ENCODE results near the gene UMAD1. TPM values are rescaled to one million over a fixed set of nuclear protein-coding genes. Genes with fewer than 3 reads are reported as not detected.

The UMAD1 gene
- total RNA-seq, 4 donors from 2014 or later: 9.4 to 17.8 (median 12.1) TPM

GRCh38 chr7:7884855-7885254 lies 244.3 kb downstream of the UMAD1 start:
- no peak for TF ChIP-seq CTCF (IDR thresholded peaks at IDR 0.05; ENCODE audit: low read depth)

DNA sequence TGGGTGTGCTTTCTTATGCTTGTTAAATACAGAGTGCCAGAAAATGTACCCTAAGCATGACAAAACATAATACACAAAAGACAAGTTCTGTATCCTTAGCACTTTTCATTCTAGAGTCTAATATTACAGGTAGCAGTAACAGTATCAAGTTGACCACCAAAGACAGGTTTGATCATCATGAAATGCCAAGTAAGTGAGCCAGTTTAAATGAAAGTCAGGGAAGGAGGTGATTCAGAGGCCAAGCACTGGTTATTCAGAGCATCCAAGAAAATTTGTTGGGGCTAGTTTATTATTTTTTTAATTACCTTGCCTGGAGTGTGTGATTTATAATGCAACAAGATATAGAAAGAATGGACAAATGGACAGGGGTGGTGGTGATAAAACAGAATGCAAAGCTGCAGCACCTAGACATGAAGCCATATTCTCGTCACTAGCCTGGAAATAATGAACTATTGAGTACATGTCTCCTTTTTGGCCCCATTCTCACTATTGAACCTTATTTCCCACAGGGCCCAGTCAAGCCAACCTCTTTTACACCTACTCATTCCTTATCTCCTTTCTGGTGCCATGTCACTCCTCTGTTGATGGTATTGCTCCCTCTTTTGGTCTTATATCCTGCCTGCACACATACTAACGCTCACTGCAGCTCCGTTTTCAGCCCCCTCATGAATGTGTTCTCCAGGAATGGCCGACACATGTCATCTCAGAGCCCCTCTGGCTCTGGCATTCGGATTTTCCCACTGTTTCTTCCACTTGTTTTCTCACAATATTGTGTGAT lies 249.4 kb downstream of the UMAD1 start:
- TF ChIP-seq CTCF (IDR thresholded peaks at IDR 0.05; ENCODE audit: low read depth): no peak

DNA sequence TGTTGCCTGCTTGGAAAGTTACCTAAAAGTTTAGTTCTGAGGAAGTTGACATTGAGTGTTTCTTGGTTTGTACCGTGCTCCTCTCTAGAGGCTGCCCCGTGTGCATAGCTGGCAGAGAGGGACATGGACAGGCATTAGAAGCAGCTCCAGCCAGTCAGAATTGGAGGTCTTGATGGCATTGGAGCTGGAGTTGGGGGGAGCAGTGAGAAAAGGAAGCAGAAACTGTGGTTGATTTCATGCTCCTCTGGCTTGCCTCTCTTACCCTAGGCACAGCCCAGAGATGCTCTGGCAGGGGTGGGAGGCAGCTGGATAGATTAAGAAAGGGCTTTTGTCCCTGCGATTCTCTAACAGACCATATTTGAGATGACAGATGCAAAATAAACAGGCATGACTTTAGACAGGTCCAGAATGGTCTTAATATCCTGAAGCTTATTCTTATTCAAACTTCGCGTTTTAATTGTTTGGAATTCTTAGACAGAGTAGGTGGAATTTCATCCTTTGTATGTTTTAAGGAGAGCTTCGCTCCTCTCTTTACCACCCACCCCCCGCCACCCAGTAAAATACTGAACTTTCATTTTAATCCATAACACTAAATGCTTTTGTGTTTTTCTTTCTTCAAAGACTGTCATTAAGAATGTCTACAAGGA lies 254.6 kb downstream of the UMAD1 start:
- no peak for TF ChIP-seq CTCF (IDR thresholded peaks at IDR 0.05; ENCODE audit: low read depth)

GRCh38 chr7:7895754-7896153 lies 255.2 kb downstream of the UMAD1 start:
- TF ChIP-seq CTCF (IDR thresholded peaks at IDR 0.05; ENCODE audit: low read depth): no peak

- TF ChIP-seq CTCF (IDR thresholded peaks at IDR 0.05; ENCODE audit: low read depth): no peak
Observed at GRCh38 chr7:7897509-7897908, 257.0 kb downstream of the UMAD1 start.

GRCh38 chr7:7897949-7898515 lies 257.5 kb downstream of the UMAD1 start:
- no peak for TF ChIP-seq CTCF (IDR thresholded peaks at IDR 0.05; ENCODE audit: low read depth)

- no peak for TF ChIP-seq CTCF (IDR thresholded peaks at IDR 0.05; ENCODE audit: low read depth)
Observed at GRCh38 chr7:7902845-7903244, 262.3 kb downstream of the UMAD1 start.
